Activated T-cell treated with anti-CD3 and anti-CD28 coated beads for 48 hours (primary cell): Measurements from ENCODE around the gene UBE2M.
"Not testable (repeated sequence)": the region's sequence is repeated elsewhere in the genome, so short reads cannot be mapped to it uniquely, and the experiment has no call there.

Source experiments
- DNase-seq: peaks from one replicate; pipeline ENCODE4 v3.0.0-alpha.2; 2020; ENCODE audit warnings: low read depth

Gene UBE2M

GRCh38 chr19:58555369-58555885 lies 3.0 kb downstream of the UBE2M start:
- no peak for DNase-seq

- peak; percentile 98 for DNase-seq
Observed at GRCh38 chr19:58554494-58555368, 3.7 kb downstream of the UBE2M start, which contains the start of gene CHMP2A. TSS of gene CHMP2A (minus strand) at chr19:58555105. CDS start at chr19:58554212, 893 bp downstream.

GRCh38 chr19:58553799-58554493 lies 4.5 kb downstream of the UBE2M start:
- DNase-seq = no peak

GRCh38 chr19:58552655-58553054 lies 5.8 kb downstream of the UBE2M start:
- no peak for DNase-seq

GRCh38 chr19:58551577-58552471 lies 6.6 kb downstream of the UBE2M start:
- no peak for DNase-seq

- DNase-seq = no peak
Observed at GRCh38 chr19:58551123-58551497, 7.3 kb downstream of the UBE2M start.

GRCh38 chr19:58550362-58551122 lies 7.9 kb downstream of the UBE2M start:
- DNase-seq = no peak

- DNase-seq = no peak
Observed at GRCh38 chr19:58549664-58550361, 8.6 kb downstream of the UBE2M start.

- no peak for DNase-seq
Observed at GRCh38 chr19:58548859-58549663, 9.3 kb downstream of the UBE2M start.

- no peak for DNase-seq
Observed at GRCh38 chr19:58547323-58548312, 10.8 kb downstream of the UBE2M start.

GRCh38 chr19:58546019-58546530 lies 12.3 kb downstream of the UBE2M start:
- DNase-seq = no peak

- DNase-seq = no peak
Observed at GRCh38 chr19:58545286-58546018, 13.0 kb downstream of the UBE2M start.

- peak; percentile 75 for DNase-seq
Observed at GRCh38 chr19:58544591-58545285, 13.7 kb downstream of the UBE2M start.

GRCh38 chr19:58543826-58544590 lies 14.4 kb downstream of the UBE2M start, which contains the start of gene TRIM28:
TSS of gene TRIM28 (plus strand) at chr19:58544064. CDS start at chr19:58544758, 694 bp downstream.
- peak; percentile 100 for DNase-seq

- not testable (repeated sequence) for DNase-seq
Observed at GRCh38 chr19:58542641-58543372, 15.6 kb downstream of the UBE2M start.
